Gastroesophageal sphincter (tissue), 4 donors: ENCODE data around the gene NME7. TPM values are rescaled to one million over a fixed set of nuclear protein-coding genes. Genes with fewer than 3 reads are reported as not detected.

ENCODE experiments used
- ATAC-seq: fragments of 150-250 bp; one replicate; pipeline ENCODE4 v1.9.1; 2016; ENCODE audit warnings: mild to moderate bottlenecking, moderate library complexity
- H3K27ac ChIP-seq, 4 donors: fragments of 200-600 bp; sonication (generic) in 3 of 4; 1 replicate in 3 of 4; 2 replicates in 1 of 4; pipeline ENCODE4 v1.5.1; 2016 to 2019
- H3K27me3 ChIP-seq: fragments of 200-600 bp; sonication (generic); one replicate; pipeline ENCODE4 v1.5.1; 2019
- H3K36me3 ChIP-seq, 2 donors: fragments of 200-600 bp; sonication (generic); one replicate each; pipeline ENCODE4 v1.5.1; 2019; ENCODE audit warnings: control low read depth in 1 of 2
- H3K4me1 ChIP-seq, 3 donors: fragments of 200-600 bp; sonication (generic); 1 replicate in 2 of 3; 2 replicates in 1 of 3; pipeline ENCODE4 v1.5.1; 2016 to 2019; ENCODE audit warnings: control low read depth in 2 of 3
- H3K4me3 ChIP-seq, 2 donors: fragments of 200-600 bp; sonication (generic); one replicate each; pipeline ENCODE4 v1.5.1; 2019; ENCODE audit warnings: mild to moderate bottlenecking in 1 of 2, moderate library complexity in 1 of 2
- H3K9me3 ChIP-seq, 3 donors: fragments of 200-600 bp; sonication (generic); one replicate each; pipeline ENCODE4 v1.5.1; 2017 to 2019; ENCODE audit warnings: control low read depth in 2 of 3
- EP300 ChIP-seq: sonication (generic); formaldehyde crosslinking; IDR thresholded peaks from one replicate; pipeline ENCODE4 v1.6.1; 2017; ENCODE audit warnings: antibody characterized with exemption, mild to moderate bottlenecking
- POLR2A ChIP-seq, 2 donors: fragments of 450-650 bp; IDR thresholded peaks; one replicate each; pipeline ENCODE4 v1.6.1; 2017; ENCODE audit warnings: antibody characterized with exemption in 2 of 2, mild to moderate bottlenecking in 2 of 2, moderate library complexity in 1 of 2
- POLR2AphosphoS5 ChIP-seq: sonication (generic); formaldehyde crosslinking; IDR thresholded peaks from one replicate; pipeline ENCODE4 v1.6.1; 2017; ENCODE audit warnings: antibody characterized with exemption
- WGBS, 2 donors: methylation state at CpG; one replicate each; pipeline ENCODE4 v1.1.5; 2018; ENCODE audit warnings: low coverage in 1 of 2; 5-methylcytosine and 5-hydroxymethylcytosine counted together
- total RNA-seq, 4 donors: library from RNA; depleted of rRNA; stranded (reverse); fragments of >200 nt; gene quantifications; one replicate each; pipeline ENCODE4 v1.1.0, GENCODE V29; 2016
- TF ChIP-seq, protein P1 (sequence below), 4 experiments: fragments of 200-600 bp in 2 of 4; fragments of 450-650 bp in 2 of 4; sonication (generic) in 1 of 4; IDR thresholded peaks; one replicate each; pipeline ENCODE4 v1.5.1; 2017 to 2019; ENCODE audit warnings: antibody characterized with exemption in 4 of 4, mild to moderate bottlenecking in 2 of 4, moderate library complexity in 2 of 4

NME7 gene
- total RNA-seq, 4 donors from 2014 or later = 10.6 to 24.7 (median 14.5) TPM

DNA sequence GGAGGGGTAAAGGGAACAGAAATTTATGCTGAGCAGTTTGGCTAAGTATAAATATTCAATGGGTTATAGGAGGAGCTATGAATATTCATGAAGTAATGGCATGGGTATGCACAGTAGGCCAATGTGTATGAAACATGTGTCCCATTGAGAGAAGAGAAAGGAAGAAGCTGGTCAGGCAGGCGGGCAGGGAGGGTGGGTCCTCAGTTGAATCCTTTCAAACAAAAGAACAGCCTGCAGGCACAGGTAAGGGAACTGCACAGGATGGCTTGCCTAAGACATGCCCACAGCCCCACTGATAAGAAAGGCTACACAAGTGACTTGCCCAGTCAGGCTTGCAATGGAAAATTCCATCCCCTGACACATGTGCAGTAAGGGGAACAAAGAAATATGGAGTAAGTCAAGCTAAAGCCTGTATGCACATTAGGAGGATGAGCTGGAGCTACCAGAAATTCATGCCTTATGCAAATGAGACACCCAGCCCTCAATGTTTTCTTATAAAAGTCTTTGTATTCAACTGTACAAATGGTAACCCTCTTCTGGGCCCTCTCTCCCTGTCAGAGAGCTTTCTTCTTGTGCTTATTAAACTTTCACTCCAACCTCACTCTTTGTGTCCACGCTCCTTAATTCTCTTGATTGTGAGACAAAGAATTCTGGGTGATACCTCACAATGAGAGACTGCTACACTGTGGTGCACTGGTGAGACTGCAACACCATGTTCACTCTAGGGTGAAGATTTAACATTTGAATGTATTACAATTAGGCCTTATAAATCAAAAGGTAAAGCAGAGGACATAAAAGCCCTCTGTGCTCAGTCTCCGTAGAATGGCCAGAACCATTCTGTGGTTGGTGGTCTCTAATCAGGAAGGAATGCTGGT lies 164.6 kb downstream of the NME7 start:
- Histone ChIP-seq H3K9me3 (no peaks in the 10 kb centered on the region), H3K27me3 (no peaks in the 10 kb centered on the region), H3K4me3 (no peak overlapping the region), H3K4me1 (peaks cover 0 to 11% (median 0%) of the 10 kb centered on the region in 3 donors), H3K27ac (no peak overlapping the region), H3K36me3 (no peaks in the 10 kb centered on the region)
- 100% methylated on average over 2 to 3 of the region's 3 CpGs for WGBS, 2 donors
- no peak for ATAC-seq
- TF ChIP-seq POLR2AphosphoS5 = no peak
- TF ChIP-seq, protein P1, sequence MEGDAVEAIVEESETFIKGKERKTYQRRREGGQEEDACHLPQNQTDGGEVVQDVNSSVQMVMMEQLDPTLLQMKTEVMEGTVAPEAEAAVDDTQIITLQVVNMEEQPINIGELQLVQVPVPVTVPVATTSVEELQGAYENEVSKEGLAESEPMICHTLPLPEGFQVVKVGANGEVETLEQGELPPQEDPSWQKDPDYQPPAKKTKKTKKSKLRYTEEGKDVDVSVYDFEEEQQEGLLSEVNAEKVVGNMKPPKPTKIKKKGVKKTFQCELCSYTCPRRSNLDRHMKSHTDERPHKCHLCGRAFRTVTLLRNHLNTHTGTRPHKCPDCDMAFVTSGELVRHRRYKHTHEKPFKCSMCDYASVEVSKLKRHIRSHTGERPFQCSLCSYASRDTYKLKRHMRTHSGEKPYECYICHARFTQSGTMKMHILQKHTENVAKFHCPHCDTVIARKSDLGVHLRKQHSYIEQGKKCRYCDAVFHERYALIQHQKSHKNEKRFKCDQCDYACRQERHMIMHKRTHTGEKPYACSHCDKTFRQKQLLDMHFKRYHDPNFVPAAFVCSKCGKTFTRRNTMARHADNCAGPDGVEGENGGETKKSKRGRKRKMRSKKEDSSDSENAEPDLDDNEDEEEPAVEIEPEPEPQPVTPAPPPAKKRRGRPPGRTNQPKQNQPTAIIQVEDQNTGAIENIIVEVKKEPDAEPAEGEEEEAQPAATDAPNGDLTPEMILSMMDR (IDR thresholded peaks at IDR 0.05) = no peak

DNA sequence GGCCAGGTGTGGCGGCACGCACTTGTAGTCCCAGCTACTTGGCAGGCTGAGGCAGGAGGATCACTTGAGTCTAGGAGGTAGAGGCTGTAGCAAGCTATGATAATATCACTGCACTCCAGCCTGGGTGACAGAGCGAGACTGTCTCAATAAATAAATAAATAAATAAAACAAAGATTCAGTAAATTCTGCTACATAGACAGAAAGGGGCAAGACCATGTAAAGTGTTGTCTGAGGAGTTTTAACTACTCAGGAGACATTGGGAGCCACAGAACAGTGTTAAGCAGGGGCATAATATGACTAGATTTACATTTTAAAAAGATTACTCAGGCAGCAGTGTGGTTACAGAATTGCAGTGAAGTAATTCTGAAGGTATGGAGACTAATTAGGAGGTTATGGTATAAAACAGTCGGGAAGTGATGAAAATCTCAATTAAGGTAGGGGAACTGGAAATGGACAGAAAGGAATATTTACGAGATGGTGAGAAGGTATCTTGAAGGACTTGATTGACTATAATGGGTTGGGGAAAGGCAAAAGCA lies 166.4 kb downstream of the NME7 start:
- ATAC-seq = no peak
- no peak for TF ChIP-seq POLR2AphosphoS5
- WGBS, 2 donors = 84 to 90% methylated on average over 3 to 5 of the region's 5 CpGs

DNA sequence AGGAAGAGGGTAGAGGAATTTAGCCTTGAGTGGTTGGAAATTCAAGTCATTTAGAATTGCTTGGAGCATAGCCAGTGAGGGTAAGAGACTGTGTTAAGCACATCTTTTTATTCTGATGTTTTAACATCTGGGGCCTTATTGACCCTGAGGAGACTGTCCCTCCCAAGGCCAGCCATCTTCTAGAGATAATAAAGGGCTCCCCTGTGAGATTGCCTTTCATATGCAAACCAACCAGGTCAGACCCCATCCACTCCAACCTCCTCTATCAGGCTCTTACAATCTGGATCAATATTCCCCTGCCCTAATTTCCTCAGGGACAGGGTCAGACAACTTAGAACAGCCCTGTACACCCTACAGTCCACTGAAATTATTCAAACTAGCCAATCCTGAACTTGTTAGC lies 167.3 kb downstream of the NME7 start:
- no peak for ATAC-seq
- TF ChIP-seq POLR2A (IDR thresholded peaks at IDR 0.05) (no peak), EP300 (no peak), POLR2AphosphoS5 (no peak)
- TF ChIP-seq, protein P1 (IDR thresholded peaks at IDR 0.05) = no peak
- Histone ChIP-seq H3K27ac (no peak overlapping the region), H3K4me3 (no peak overlapping the region), H3K27me3 (no peaks in the 10 kb centered on the region), H3K36me3 (no peaks in the 10 kb centered on the region), H3K9me3 (no peaks in the 10 kb centered on the region), H3K4me1 (no peaks in the 10 kb centered on the region)

More for the DNA sequence above, 166.4 kb downstream of the NME7 start:
- no peaks in the 10 kb centered on the region for H3K27me3 ChIP-seq
- H3K36me3 ChIP-seq = no peaks in the 10 kb centered on the region
- no peaks in the 10 kb centered on the region for H3K9me3 ChIP-seq
- no peaks in the 10 kb centered on the region for H3K4me1 ChIP-seq
- H3K4me3 ChIP-seq = no peak overlapping the region
- no peak overlapping the region for H3K27ac ChIP-seq

DNA sequence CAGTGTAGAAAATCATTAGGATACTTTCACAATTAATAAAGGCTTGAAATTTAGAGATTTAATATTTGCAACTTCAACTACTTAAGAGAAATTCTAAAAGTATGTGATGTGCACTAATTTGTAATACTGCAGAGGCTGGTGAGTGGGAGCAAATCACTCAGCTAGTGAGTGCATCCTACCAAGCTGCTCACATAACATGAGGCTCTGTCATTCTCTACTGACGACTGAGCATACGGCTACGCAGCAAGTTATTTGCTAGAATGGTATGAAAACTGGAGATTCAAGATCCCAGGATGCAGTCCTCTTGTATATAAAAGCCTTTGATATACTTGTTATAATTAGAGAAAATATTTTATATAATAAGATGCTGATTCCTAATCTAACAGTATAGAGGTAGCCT lies 171.0 kb downstream of the NME7 start:
- H3K27ac ChIP-seq = no peak overlapping the region
- TF ChIP-seq EP300 (no peak), POLR2A (IDR thresholded peaks at IDR 0.05) (no peak)
- TF ChIP-seq, protein P1 (IDR thresholded peaks at IDR 0.05) = no peak
- no peaks in the 10 kb centered on the region for H3K27me3 ChIP-seq
- WGBS, 2 donors = 86 to 98% methylated on average over 3 of the region's 3 CpGs
- ATAC-seq = no peak
- H3K4me1 ChIP-seq = peaks cover 0 to 2% (median 0%) of the 10 kb centered on the region in 3 donors
- no peaks in the 10 kb centered on the region for H3K36me3 ChIP-seq
- H3K4me3 ChIP-seq = no peak overlapping the region
- H3K9me3 ChIP-seq = no peaks in the 10 kb centered on the region

DNA sequence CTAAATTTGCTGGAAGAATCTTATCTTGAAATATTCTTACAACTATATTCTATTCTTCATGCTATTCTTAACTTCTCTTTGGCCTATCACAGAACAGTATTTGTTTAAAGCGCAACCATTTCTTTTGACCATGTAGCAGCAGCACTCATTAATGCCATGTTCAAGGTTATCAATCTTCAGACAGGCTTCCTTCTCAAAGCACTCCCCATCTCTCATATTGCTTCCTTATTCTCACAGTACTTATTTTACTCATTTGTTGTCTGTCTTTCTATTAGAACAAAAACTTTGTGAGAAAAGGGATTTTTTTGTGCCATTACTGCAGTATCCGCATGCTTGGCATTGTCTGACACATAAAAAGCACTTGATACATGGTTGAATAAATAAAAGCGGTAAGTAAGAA lies 171.4 kb downstream of the NME7 start:
- no peak for ATAC-seq
- no peak overlapping the region for H3K4me3 ChIP-seq
- no peaks in the 10 kb centered on the region for H3K27me3 ChIP-seq
- TF ChIP-seq POLR2AphosphoS5 (no peak), EP300 (no peak), POLR2A (IDR thresholded peaks at IDR 0.05) (no peak)
- TF ChIP-seq, protein P1 (IDR thresholded peaks at IDR 0.05) = no peak
- H3K27ac ChIP-seq = no peak overlapping the region
- 98 to 100% methylated on average over 3 of the region's 3 CpGs for WGBS, 2 donors
- no peaks in the 10 kb centered on the region for H3K36me3 ChIP-seq
- H3K9me3 ChIP-seq = no peaks in the 10 kb centered on the region
- H3K4me1 ChIP-seq = peaks cover 0 to 2% (median 0%) of the 10 kb centered on the region in 3 donors
